ENCODE data around the gene ZFP36.

Gene ZFP36

GRCh38 chr19:39384839-39385568 lies 21.6 kb upstream of the ZFP36 start:
- TF ChIP-seq CEBPB (IDR thresholded peaks at IDR 0.05) (no peak), TAF1 (IDR thresholded peaks at IDR 0.05; ENCODE audit: low read depth) (no peak), FOXM1 (IDR thresholded peaks at IDR 0.05; ENCODE audit: borderline replicate concordance, low read depth) (no peak)

- TF ChIP-seq MAX (IDR thresholded peaks at IDR 0.05) (no peak), NFIC (IDR thresholded peaks at IDR 0.05) (no peak), YY1 (IDR thresholded peaks at IDR 0.05; ENCODE audit: low read depth) (no peak), TCF12 (IDR thresholded peaks at IDR 0.05; ENCODE audit: low read depth) (no peak), CREB1 (IDR thresholded peaks at IDR 0.05; ENCODE audit: low read depth) (no peak), FOXM1 (IDR thresholded peaks at IDR 0.05; ENCODE audit: borderline replicate concordance, low read depth) (no peak), EP300 (IDR thresholded peaks at IDR 0.05; ENCODE audit: borderline replicate concordance) (no peak), REST (IDR thresholded peaks at IDR 0.05; ENCODE audit: low read depth) (no peak), TAF1 (IDR thresholded peaks at IDR 0.05; ENCODE audit: low read depth) (no peak), ZBTB7A (IDR thresholded peaks at IDR 0.05; ENCODE audit: low read depth) (no peak), RAD21 (IDR thresholded peaks at IDR 0.05; ENCODE audit: low read depth) (no peak)
- TF ChIP-seq, protein P1, sequence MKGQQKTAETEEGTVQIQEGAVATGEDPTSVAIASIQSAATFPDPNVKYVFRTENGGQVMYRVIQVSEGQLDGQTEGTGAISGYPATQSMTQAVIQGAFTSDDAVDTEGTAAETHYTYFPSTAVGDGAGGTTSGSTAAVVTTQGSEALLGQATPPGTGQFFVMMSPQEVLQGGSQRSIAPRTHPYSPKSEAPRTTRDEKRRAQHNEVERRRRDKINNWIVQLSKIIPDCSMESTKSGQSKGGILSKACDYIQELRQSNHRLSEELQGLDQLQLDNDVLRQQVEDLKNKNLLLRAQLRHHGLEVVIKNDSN (IDR thresholded peaks at IDR 0.05) = no peak
Measured at GRCh38 chr19:39385629-39386411, 20.8 kb upstream of the ZFP36 start.

GRCh38 chr19:39386557-39386956 lies 20.1 kb upstream of the ZFP36 start:
- TF ChIP-seq TAF1 (IDR thresholded peaks at IDR 0.05; ENCODE audit: low read depth) (no peak), NFIC (IDR thresholded peaks at IDR 0.05) (no peak), EP300 (IDR thresholded peaks at IDR 0.05; ENCODE audit: borderline replicate concordance) (no peak), CREB1 (IDR thresholded peaks at IDR 0.05; ENCODE audit: low read depth) (no peak), RAD21 (IDR thresholded peaks at IDR 0.05; ENCODE audit: low read depth) (no peak), YY1 (IDR thresholded peaks at IDR 0.05; ENCODE audit: low read depth) (no peak), FOXM1 (IDR thresholded peaks at IDR 0.05; ENCODE audit: borderline replicate concordance, low read depth) (no peak), EGR1 (IDR thresholded peaks at IDR 0.05) (no peak), ZBTB7A (IDR thresholded peaks at IDR 0.05; ENCODE audit: low read depth) (no peak), CEBPB (IDR thresholded peaks at IDR 0.05) (no peak), REST (IDR thresholded peaks at IDR 0.05; ENCODE audit: low read depth) (no peak), TEAD4 (IDR thresholded peaks at IDR 0.05) (no peak), MAX (IDR thresholded peaks at IDR 0.05) (no peak), TCF12 (IDR thresholded peaks at IDR 0.05; ENCODE audit: low read depth) (no peak)
- TF ChIP-seq, protein P1 (IDR thresholded peaks at IDR 0.05) = no peak

DNA sequence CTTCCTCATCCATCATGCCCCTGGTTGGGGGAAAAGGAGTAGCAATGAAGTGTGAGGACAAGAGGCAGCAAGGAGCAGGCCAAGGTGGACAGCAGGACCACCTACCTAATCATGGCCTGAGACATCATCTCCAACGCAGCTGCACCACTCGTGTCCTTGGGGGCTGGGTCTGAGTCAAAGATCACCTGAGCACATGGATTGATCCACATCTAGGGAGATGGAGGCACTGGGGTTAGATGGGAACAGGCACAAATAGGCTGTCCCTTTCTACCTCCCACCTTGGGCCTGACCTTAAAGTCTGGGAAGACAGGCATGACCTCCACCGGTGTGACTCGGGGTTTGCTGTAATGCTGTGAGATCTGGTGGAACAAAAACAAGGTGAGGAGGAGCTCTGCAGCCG lies 18.0 kb upstream of the ZFP36 start:
- no peak for TF ChIP-seq YY1 (IDR thresholded peaks at IDR 0.05; ENCODE audit: low read depth)
- TF ChIP-seq NFIC (IDR thresholded peaks at IDR 0.05) = no peak
- no peak for TF ChIP-seq REST (IDR thresholded peaks at IDR 0.05; ENCODE audit: low read depth)

Data from Ishikawa (cell line).